IPS-20b (cell line): ENCODE data around the gene SLC8A1.

ENCODE experiments used
- H3K27ac ChIP-seq: one replicate; pipeline ENCODE4 v1.5.1; 2013; ENCODE audit warnings: low read length
- H3K27me3 ChIP-seq: 2 replicates; pipeline ENCODE4 v1.6.1; 2013; ENCODE audit warnings: mild to moderate bottlenecking, low read length, inconsistent platforms; ENCODE audit not compliant: insufficient read depth
- H3K36me3 ChIP-seq: 2 replicates; pipeline ENCODE4 v1.6.1; 2013; ENCODE audit warnings: low read depth, mild to moderate bottlenecking, inconsistent platforms, low read length, moderate library complexity; ENCODE audit not compliant: insufficient read depth
- H3K4me1 ChIP-seq: 2 replicates; pipeline ENCODE4 v1.6.1; 2013; ENCODE audit warnings: mild to moderate bottlenecking, control low read depth, inconsistent platforms, low read length, moderate library complexity; ENCODE audit not compliant: insufficient read depth
- H3K4me3 ChIP-seq: 2 replicates; pipeline ENCODE4 v1.5.1; 2013; ENCODE audit warnings: mild to moderate bottlenecking, low read length, inconsistent platforms
- H3K9ac ChIP-seq: 2 replicates; pipeline ENCODE4 v1.6.1; 2013; ENCODE audit warnings: low read depth, mild to moderate bottlenecking, inconsistent platforms, low read length, moderate library complexity
- H3K9me3 ChIP-seq: 2 replicates; pipeline ENCODE4 v1.6.1; 2013; ENCODE audit warnings: mild to moderate bottlenecking, low read depth, low read length, inconsistent platforms; ENCODE audit not compliant: insufficient read depth

Gene SLC8A1

GRCh38 chr2:40276076-40276475 lies 175.8 kb downstream of the SLC8A1 start:
- H3K27ac ChIP-seq, result no peak overlapping the region
- H3K27me3 ChIP-seq, result no peaks in the 10 kb centered on the region
- no peaks in the 10 kb centered on the region for H3K9me3 ChIP-seq
- H3K4me1 ChIP-seq, result no peaks in the 10 kb centered on the region
- no peak overlapping the region for H3K4me3 ChIP-seq
- no peaks in the 10 kb centered on the region for H3K36me3 ChIP-seq
- H3K9ac ChIP-seq, result no peak overlapping the region

DNA sequence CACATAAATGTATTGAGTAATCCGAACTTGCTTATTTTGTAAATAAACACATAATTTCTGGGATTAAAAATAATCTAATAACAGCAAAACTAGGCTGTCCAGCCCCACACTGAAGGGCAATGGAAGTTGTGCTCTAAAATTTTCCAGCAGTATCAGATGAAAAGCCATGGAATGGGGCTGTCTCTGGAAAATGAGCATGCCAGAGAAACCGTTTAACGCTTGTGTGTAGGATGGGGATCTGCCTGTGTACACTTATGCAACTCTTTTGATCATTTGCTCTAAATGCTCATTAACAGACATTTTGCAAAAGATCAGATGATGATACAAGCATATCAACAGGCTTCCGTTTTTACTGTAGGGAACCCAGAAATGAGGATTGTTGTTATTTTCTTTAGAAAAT lies 177.6 kb downstream of the SLC8A1 start:
- Histone ChIP-seq H3K4me1 (no peaks in the 10 kb centered on the region), H3K27ac (no peak overlapping the region), H3K36me3 (no peaks in the 10 kb centered on the region), H3K4me3 (no peak overlapping the region), H3K9me3 (no peaks in the 10 kb centered on the region), H3K27me3 (no peaks in the 10 kb centered on the region), H3K9ac (no peak overlapping the region)

GRCh38 chr2:40273734-40274182 lies 178.1 kb downstream of the SLC8A1 start:
- Histone ChIP-seq H3K9ac (no peak overlapping the region), H3K4me1 (no peaks in the 10 kb centered on the region), H3K4me3 (no peak overlapping the region), H3K36me3 (no peaks in the 10 kb centered on the region), H3K9me3 (no peaks in the 10 kb centered on the region), H3K27me3 (no peaks in the 10 kb centered on the region), H3K27ac (no peak overlapping the region)

DNA sequence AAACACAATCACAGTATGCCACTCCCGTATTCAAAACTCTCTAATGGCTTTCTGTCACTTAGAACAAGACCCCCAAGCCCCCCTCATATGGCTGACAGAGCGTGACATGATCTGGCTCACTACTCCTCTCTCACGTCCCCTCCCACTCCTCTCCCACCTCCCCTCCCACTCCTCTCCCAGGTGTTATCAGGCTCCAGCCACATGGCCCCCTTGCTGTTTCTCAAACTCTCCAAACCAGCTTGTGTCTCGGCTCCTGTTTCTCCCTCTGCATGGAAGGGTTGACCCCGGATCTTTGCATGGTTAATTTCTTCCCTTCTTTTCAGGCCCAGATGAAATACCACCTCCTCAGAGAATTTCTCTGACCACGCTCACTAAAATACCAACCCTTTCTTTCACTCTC lies 180.8 kb downstream of the SLC8A1 start:
- Histone ChIP-seq H3K27ac (no peak overlapping the region), H3K4me3 (no peak overlapping the region), H3K4me1 (no peaks in the 10 kb centered on the region), H3K9ac (no peak overlapping the region), H3K9me3 (no peaks in the 10 kb centered on the region), H3K27me3 (no peaks in the 10 kb centered on the region), H3K36me3 (no peaks in the 10 kb centered on the region)

GRCh38 chr2:40270372-40270771 lies 181.5 kb downstream of the SLC8A1 start:
- no peaks in the 10 kb centered on the region for H3K27me3 ChIP-seq
- no peak overlapping the region for H3K27ac ChIP-seq
- no peak overlapping the region for H3K4me3 ChIP-seq
- no peaks in the 10 kb centered on the region for H3K9me3 ChIP-seq
- H3K4me1 ChIP-seq, result no peaks in the 10 kb centered on the region
- H3K9ac ChIP-seq, result no peak overlapping the region
- H3K36me3 ChIP-seq, result no peaks in the 10 kb centered on the region

DNA sequence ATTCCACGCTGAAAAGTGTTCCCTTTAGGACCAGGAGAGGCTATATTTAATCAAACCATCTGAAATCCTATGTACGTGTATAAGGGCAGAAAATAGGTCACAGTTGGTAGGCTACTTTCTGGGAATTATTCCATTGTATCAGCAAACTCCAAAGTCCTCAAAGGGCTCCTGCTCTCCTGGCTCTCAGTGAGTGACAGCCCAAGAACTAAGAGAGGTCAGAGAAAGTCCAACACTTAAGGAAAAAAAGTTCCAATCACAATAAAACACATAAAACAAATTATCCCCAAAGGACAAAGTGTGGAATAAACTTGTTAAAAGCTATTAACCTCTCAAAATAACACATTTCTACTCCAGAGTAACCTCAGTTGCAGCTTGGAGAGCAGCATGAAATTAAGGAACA lies 183.3 kb downstream of the SLC8A1 start:
- Histone ChIP-seq H3K36me3 (no peaks in the 10 kb centered on the region), H3K9me3 (no peaks in the 10 kb centered on the region), H3K27ac (no peak overlapping the region), H3K4me1 (no peaks in the 10 kb centered on the region), H3K4me3 (no peak overlapping the region), H3K27me3 (no peaks in the 10 kb centered on the region), H3K9ac (no peak overlapping the region)

DNA sequence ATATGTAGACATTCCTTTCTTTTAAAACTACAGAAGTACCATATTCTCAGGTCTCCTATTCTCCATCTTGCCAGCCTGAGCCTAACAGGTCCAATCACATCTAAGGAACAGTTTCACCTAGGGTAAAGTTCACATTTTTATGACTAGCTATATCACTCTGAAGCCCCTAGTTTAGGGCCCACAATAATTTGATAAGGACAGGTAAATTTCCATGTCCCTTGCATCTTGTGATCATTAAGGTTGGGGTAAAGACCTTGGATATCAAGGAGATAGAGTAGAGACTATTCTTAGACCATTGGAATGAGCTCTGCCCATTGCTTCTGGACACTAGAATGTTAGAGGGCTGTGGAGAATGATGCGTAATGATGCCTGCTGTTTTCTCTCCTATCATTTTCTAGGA lies 185.7 kb downstream of the SLC8A1 start:
- Histone ChIP-seq H3K9ac (no peak overlapping the region), H3K4me1 (no peaks in the 10 kb centered on the region), H3K27ac (no peak overlapping the region), H3K9me3 (no peaks in the 10 kb centered on the region), H3K4me3 (no peak overlapping the region), H3K36me3 (no peaks in the 10 kb centered on the region), H3K27me3 (no peaks in the 10 kb centered on the region)

GRCh38 chr2:40265602-40266001 lies 186.3 kb downstream of the SLC8A1 start:
- no peaks in the 10 kb centered on the region for H3K9me3 ChIP-seq
- no peak overlapping the region for H3K27ac ChIP-seq
- H3K9ac ChIP-seq, result no peak overlapping the region
- H3K4me1 ChIP-seq, result no peaks in the 10 kb centered on the region
- H3K36me3 ChIP-seq, result no peaks in the 10 kb centered on the region
- H3K4me3 ChIP-seq, result no peak overlapping the region
- no peaks in the 10 kb centered on the region for H3K27me3 ChIP-seq

DNA sequence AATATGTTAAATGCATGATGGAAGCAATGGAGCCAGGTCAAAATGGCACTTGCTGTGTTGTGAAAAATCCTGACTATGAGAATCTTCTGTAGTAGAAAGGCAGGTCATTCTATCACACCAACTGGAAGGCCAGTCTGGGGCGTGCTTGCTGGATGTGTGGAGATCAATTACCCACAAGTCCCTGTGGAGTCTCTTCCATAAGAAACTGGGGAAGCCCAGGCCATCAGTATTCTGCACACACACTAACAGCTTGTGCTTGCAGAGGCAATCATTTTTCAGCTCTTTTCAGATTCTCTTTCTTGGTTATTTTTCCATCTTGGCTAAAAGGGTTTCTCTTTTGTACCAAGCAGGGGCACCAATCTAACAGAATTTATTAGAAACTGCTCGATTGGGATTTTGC lies 190.8 kb downstream of the SLC8A1 start:
- no peak overlapping the region for H3K4me3 ChIP-seq
- no peaks in the 10 kb centered on the region for H3K9me3 ChIP-seq
- H3K9ac ChIP-seq, result no peak overlapping the region
- no peaks in the 10 kb centered on the region for H3K27me3 ChIP-seq
- H3K4me1 ChIP-seq, result peaks cover 5% of the 10 kb centered on the region; the same call in 1 of the 2 replicates
- no peak overlapping the region for H3K27ac ChIP-seq
- no peaks in the 10 kb centered on the region for H3K36me3 ChIP-seq

- no peak overlapping the region for H3K27ac ChIP-seq
- peaks cover 5% of the 10 kb centered on the region; the same call in 1 of the 2 replicates for H3K4me1 ChIP-seq
- no peak overlapping the region for H3K4me3 ChIP-seq
- H3K36me3 ChIP-seq, result no peaks in the 10 kb centered on the region
- H3K27me3 ChIP-seq, result no peaks in the 10 kb centered on the region
- no peak overlapping the region for H3K9ac ChIP-seq
- no peaks in the 10 kb centered on the region for H3K9me3 ChIP-seq
These were observed 191.5 kb downstream of the SLC8A1 start for GRCh38 chr2:40260437-40260836.

- no peaks in the 10 kb centered on the region for H3K9me3 ChIP-seq
- no peaks in the 10 kb centered on the region for H3K36me3 ChIP-seq
- no peaks in the 10 kb centered on the region for H3K27me3 ChIP-seq
- peaks cover 5% of the 10 kb centered on the region; the same call in 1 of the 2 replicates for H3K4me1 ChIP-seq
- no peak overlapping the region for H3K4me3 ChIP-seq
- no peak overlapping the region for H3K9ac ChIP-seq
- H3K27ac ChIP-seq, result no peak overlapping the region
These were observed 192.0 kb downstream of the SLC8A1 start for GRCh38 chr2:40259900-40260299.

GRCh38 chr2:40258135-40258457 lies 193.8 kb downstream of the SLC8A1 start:
- Histone ChIP-seq H3K9me3 (no peaks in the 10 kb centered on the region), H3K9ac (no peak overlapping the region), H3K27me3 (no peaks in the 10 kb centered on the region), H3K36me3 (no peaks in the 10 kb centered on the region), H3K4me1 (peaks cover 9% of the 10 kb centered on the region; the same call in 1 of the 2 replicates), H3K4me3 (no peak overlapping the region), H3K27ac (no peak overlapping the region)
